ENCODE results near the gene NELL2.

DNA sequence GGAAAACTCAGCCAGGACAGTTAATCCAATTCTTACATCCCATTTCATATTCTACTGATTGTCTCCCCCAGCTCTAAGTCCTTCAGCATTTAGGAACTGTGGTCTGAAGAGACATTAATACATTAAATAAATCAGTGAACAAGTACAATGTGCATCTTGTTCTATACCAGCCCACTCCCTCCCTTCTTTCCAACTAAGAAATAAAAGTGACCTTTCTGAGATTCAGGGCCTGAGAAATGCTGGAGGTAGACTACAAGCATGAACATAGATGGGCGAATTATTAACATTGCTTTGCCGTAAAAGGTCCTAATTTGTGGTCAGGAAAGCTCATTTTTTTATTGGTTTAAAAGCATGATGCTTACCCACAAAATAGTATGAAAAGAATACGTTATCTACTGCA is 113.1 kb downstream of the NELL2 start:
- no peak for TF ChIP-seq POLR2AphosphoS5 (IDR thresholded peaks at IDR 0.05; ENCODE audit: borderline replicate concordance, low read depth, low read length)
- TF ChIP-seq EZH2 (IDR thresholded peaks at IDR 0.05), result no peak
- TF ChIP-seq FOXP2 (optimal IDR thresholded peaks at IDR 0.05; ENCODE audit: control extremely low read depth, extremely low read length, insufficient read depth), result no peak

All from SK-N-MC (cell line).